VCaP (cell line): Measurements from ENCODE around the gene MATN3.

Experiments used
- H3K27ac ChIP-seq: fragments of 450-650 bp; 2 replicates; pipeline ENCODE4 v1.5.1; 2017
- TF ChIP-seq, protein P1 (sequence below): fragments of 450-650 bp; conservative IDR thresholded peaks from 2 replicates; pipeline ENCODE4 v1.5.1; 2017; ENCODE audit warnings: mild to moderate bottlenecking, moderate library complexity

Gene MATN3

DNA sequence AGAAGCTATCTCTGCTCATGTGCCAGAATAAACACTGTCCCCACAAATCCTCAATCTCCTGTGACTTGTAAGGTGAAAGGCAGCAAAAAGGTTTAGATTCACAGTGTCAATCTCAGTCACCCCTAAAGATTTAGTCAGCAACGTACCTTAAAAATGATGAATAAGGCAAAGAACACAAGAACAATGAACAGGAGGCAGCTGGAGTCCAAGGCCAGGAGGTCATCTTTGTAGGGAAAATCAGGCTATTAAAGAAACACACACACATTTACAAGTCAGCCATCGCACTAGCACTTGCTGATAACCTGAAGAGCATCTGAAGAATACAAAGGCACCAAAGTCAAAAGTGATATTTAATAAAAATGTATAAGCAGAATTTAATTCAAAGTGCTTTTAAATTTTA, 22.4 kb upstream of the MATN3 start:
- TF ChIP-seq, protein P1, sequence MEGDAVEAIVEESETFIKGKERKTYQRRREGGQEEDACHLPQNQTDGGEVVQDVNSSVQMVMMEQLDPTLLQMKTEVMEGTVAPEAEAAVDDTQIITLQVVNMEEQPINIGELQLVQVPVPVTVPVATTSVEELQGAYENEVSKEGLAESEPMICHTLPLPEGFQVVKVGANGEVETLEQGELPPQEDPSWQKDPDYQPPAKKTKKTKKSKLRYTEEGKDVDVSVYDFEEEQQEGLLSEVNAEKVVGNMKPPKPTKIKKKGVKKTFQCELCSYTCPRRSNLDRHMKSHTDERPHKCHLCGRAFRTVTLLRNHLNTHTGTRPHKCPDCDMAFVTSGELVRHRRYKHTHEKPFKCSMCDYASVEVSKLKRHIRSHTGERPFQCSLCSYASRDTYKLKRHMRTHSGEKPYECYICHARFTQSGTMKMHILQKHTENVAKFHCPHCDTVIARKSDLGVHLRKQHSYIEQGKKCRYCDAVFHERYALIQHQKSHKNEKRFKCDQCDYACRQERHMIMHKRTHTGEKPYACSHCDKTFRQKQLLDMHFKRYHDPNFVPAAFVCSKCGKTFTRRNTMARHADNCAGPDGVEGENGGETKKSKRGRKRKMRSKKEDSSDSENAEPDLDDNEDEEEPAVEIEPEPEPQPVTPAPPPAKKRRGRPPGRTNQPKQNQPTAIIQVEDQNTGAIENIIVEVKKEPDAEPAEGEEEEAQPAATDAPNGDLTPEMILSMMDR: no peak
- H3K27ac ChIP-seq: no peak overlapping the region

DNA sequence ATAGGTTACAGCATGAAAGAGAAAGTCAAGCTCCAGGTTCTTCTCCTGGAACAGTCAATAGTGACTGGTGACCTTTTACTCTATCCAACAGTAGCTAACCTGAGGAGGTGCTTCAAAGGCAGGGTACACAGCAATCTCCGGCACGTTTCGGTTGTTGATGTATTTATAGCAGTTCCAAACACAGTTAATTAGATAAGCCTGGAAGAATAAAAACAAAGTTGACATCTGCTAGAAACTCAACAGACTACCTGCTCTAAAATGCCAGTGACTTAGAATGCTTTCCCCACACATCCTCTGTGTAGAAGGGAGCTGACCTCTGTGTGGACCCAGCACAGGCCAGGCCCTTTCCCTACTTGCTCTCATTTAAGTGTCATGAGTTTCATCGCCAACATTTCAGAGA, 21.8 kb upstream of the MATN3 start:
- TF ChIP-seq, protein P1: no peak
- H3K27ac ChIP-seq: no peak overlapping the region

DNA sequence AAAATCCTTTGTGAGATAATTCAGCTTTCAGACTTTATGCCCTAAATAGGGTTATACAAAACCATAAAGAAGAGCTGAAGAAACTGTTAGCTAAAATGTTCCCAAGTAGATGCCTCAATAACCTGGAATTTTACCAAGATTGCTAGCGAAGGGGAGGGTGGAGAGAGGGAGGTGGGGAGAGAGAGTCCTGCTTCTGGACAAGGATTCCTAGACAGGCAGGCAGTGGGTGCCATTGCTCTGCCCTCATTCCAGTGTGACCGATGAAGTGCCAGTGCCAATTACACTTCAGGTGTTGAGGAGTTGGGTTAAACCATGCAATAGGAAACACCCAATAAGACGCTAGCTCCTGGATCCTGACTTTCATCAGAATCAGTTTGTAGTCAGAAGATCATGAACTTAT, 20.9 kb upstream of the MATN3 start:
- TF ChIP-seq, protein P1: no peak
- H3K27ac ChIP-seq: no peak overlapping the region

DNA sequence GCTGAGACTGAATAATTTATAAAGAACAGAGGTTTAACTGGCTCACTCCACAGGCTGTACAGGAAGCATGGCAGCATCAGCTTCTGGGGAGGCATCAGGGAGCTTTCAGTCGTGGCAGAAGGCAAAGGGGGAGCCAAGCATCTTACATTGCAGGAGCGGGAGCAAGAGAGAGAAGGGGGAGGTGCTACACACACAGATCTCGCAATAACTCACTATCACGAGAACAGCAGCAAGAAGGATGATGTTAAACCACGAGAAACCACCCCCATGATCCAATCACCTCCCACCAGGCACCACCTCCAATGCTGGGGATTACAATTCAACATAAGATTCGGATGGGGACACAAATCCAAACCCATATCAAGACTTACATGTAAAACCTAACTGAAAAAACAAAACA, 17.8 kb upstream of the MATN3 start:
- no peak overlapping the region for H3K27ac ChIP-seq
- TF ChIP-seq, protein P1: no peak

DNA sequence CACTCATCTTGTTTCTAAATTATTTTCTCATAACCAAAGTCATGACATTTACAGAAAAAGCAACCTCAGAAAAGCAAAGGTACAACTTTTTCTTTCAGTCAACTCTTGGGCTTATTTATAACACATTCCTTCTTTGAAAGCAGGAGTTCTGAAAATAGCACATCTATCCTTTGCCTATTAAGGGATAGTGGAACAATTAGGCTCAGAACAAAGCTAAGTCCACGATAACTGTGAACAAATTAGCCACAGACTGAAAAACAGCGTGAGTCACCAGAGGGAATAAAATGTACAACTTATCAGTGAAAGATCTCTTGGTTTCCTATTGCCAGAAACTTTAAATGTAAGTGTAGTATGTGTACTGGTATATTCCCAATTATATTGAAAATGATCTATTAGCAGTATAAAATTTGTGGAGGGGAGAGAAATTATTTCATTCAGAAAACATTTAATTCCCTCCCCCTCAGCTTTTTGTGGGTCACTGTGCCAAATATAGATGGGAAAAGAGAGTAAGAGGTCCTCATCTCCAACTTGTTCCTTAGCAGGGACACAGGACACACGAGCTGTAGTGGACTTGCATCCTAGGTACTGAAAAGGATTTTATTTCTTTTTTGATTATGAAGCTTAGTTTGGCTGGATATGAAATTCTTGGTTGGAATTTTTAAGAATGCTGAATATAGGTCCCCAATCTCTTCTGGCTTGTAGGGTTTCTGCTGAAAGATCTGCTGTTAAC, 15.4 kb upstream of the MATN3 start:
- peak overlapping the region; percentile 77 for H3K27ac ChIP-seq

DNA sequence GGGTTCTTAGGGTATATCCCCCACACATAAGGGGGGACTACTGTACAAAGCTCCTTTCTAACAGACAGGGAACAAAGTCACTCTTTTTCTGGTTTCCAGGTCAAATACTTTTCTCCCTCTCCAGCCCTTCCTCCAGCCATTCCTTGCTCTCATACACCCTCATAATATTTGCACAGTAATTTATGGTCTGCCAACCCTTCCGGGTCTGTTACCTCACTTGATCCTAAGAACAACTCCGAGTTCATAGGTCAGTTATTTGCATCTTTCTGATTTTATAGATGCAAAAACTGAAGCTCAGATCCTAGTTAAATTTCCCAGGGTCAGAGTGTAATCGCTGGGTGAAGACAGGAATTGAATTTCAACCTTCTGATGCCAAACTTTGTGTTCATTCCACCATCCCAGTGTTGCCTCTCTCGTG, 14.8 kb upstream of the MATN3 start:
- H3K27ac ChIP-seq: peak overlapping the region; percentile 77
- TF ChIP-seq, protein P1: no peak

More for the DNA sequence above, 15.4 kb upstream of the MATN3 start:
- TF ChIP-seq, protein P1: no peak

DNA sequence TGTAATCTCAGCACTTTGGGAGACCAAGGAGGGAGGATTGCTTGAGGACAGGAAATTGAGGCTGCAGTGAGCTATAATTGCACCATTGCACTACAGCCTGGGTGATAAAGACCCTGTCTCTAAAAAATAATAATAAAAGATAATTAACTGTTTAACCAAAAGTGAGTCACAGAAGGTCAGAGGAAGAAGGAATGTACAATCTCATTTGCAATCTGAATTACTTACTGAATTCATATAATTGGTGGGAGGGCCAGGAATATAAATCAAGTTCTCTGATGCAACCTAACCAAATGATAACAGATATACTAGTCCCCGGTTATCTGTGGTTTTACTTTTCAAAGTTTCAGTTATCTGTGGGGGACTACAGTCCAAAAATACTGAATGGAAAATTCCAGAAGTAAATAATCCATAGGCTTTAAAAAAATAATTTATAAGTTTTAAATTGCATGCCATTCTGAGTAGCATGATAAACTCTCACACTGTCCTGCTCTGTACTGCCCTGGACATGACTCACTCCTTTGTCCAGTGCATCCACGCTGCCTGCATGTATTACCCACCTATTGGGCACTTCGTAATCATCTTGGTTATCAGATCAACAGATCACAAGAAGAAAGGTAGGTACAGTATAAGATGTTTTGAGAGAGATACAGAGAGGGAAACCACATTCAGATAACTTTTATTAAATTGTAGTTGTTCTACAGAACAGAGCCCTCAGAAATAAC, 12.8 kb upstream of the MATN3 start:
- H3K27ac ChIP-seq: no peak overlapping the region
- TF ChIP-seq, protein P1: no peak
